Measurements from ENCODE around the gene ADIRF.
"Not testable (repeated sequence)": the region's sequence is repeated elsewhere in the genome, so short reads cannot be mapped to it uniquely, and the experiment has no call there.

DNA sequence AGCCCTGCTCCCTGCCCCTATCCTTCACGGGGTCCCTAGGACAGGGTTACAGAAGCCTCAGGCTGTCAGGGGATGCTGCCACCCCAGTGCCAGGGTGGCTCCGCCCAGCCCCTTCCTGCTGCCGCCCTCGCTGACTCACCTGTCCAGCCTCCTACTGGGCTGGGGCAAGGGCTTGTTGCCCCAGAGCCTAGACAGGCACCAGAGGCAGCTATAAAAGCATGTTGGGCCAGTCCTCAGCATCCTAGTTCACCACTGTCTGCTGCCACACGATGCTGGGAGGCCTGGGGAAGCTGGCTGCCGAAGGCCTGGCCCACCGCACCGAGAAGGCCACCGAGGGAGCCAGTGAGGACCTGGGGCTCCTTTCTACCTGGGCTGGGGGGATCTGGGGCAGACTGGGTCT is 51.8 kb downstream of the ADIRF start, which contains the start of gene FAM25A:
- TF ChIP-seq, protein P1, sequence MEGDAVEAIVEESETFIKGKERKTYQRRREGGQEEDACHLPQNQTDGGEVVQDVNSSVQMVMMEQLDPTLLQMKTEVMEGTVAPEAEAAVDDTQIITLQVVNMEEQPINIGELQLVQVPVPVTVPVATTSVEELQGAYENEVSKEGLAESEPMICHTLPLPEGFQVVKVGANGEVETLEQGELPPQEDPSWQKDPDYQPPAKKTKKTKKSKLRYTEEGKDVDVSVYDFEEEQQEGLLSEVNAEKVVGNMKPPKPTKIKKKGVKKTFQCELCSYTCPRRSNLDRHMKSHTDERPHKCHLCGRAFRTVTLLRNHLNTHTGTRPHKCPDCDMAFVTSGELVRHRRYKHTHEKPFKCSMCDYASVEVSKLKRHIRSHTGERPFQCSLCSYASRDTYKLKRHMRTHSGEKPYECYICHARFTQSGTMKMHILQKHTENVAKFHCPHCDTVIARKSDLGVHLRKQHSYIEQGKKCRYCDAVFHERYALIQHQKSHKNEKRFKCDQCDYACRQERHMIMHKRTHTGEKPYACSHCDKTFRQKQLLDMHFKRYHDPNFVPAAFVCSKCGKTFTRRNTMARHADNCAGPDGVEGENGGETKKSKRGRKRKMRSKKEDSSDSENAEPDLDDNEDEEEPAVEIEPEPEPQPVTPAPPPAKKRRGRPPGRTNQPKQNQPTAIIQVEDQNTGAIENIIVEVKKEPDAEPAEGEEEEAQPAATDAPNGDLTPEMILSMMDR (conservative IDR thresholded peaks at IDR 0.05; ENCODE audit: low read length) = not testable (repeated sequence)
- not testable (repeated sequence) for TF ChIP-seq EZH2phosphoT487 (IDR thresholded peaks at IDR 0.05; ENCODE audit: borderline replicate concordance, low read depth, low read length)
